DOHH2 (cell line): ENCODE data around the gene LHB.

Source experiments
- H3F3A ChIP-seq: fragments of 200-600 bp; sonication (generic), shearing (Covaris generic); 2 replicates; pipeline ENCODE4 v1.6.0; 2016; ENCODE audit warnings: antibody characterized with exemption, mild to moderate bottlenecking; ENCODE audit not compliant: control insufficient read depth, insufficient read depth
- H3K27ac ChIP-seq: fragments of 200-600 bp; sonication (generic); 2 replicates; pipeline ENCODE4 v1.5.1; 2014; ENCODE audit warnings: low read depth, mild to moderate bottlenecking, low read length, moderate library complexity
- H3K27me3 ChIP-seq: fragments of 200-600 bp; sonication (generic); 2 replicates; pipeline ENCODE4 v1.6.1; 2014; ENCODE audit warnings: mild to moderate bottlenecking, low read length, mixed read lengths; ENCODE audit not compliant: control insufficient read depth
- H3K36me3 ChIP-seq: fragments of 200-600 bp; sonication (generic); 2 replicates; pipeline ENCODE4 v1.6.1; 2014; ENCODE audit warnings: mild to moderate bottlenecking, low read length, moderate library complexity, mixed read lengths; ENCODE audit not compliant: control insufficient read depth
- H3K4me1 ChIP-seq: fragments of 200-600 bp; sonication (generic); 2 replicates; pipeline ENCODE4 v1.6.1; 2014; ENCODE audit warnings: mild to moderate bottlenecking, low read length, mixed read lengths; ENCODE audit not compliant: control insufficient read depth
- H3K4me2 ChIP-seq: fragments of 200-600 bp; sonication (generic); 2 replicates; pipeline ENCODE4 v1.6.0; 2014; ENCODE audit warnings: mild to moderate bottlenecking, low read length, moderate library complexity
- H3K4me3 ChIP-seq: fragments of 200-600 bp; sonication (generic); 2 replicates; pipeline ENCODE4 v1.5.1; 2014; ENCODE audit warnings: mild to moderate bottlenecking, low read length, mixed read lengths
- H3K79me2 ChIP-seq: fragments of 200-600 bp; sonication (generic); 2 replicates; pipeline ENCODE4 v1.6.1; 2014; ENCODE audit warnings: mild to moderate bottlenecking, low read length, mixed read lengths; ENCODE audit not compliant: control insufficient read depth
- H3K9me2 ChIP-seq: fragments of 200-600 bp; sonication (generic); replicated peaks from 2 replicates; pipeline ENCODE4 v1.6.1; 2014; ENCODE audit warnings: mild to moderate bottlenecking, low read length, mixed read lengths; ENCODE audit not compliant: control insufficient read depth
- H3K9me3 ChIP-seq: fragments of 200-600 bp; sonication (generic); 2 replicates; pipeline ENCODE4 v1.6.1; 2014; ENCODE audit warnings: antibody characterized with exemption, low read length, mixed read lengths; ENCODE audit not compliant: control insufficient read depth, insufficient read depth
- H4K20me1 ChIP-seq: fragments of 200-600 bp; sonication (generic); 2 replicates; pipeline ENCODE4 v1.6.0; 2014; ENCODE audit warnings: low read depth, mild to moderate bottlenecking, antibody characterized with exemption, low read length, moderate library complexity; ENCODE audit not compliant: control insufficient read depth, insufficient read depth
- CTCF ChIP-seq: fragments of 200-600 bp; sonication (generic); IDR thresholded peaks from one replicate; pipeline ENCODE4 v1.5.1; 2014; ENCODE audit warnings: antibody characterized with exemption, mild to moderate bottlenecking, low read depth, low read length; ENCODE audit not compliant: poor library complexity, severe bottlenecking
- EZH2phosphoT487 ChIP-seq: fragments of 200-600 bp; sonication (generic); IDR thresholded peaks from 2 replicates; pipeline ENCODE4 v1.6.1; 2017; ENCODE audit warnings: borderline replicate concordance, mild to moderate bottlenecking, antibody characterized with exemption, low read length, moderate library complexity, mixed read lengths

LHB gene

GRCh38 chr19:48999481-49000325, 17.2 kb downstream of the LHB start:
- Histone ChIP-seq H3K4me3 (no peak overlapping the region), H3K79me2 (peaks cover 60% of the 10 kb centered on the region), H3K36me3 (peaks cover 62% of the 10 kb centered on the region), H3K4me2 (no peak overlapping the region), H3K9me3 (no peaks in the 10 kb centered on the region), H3K4me1 (peaks cover 12% of the 10 kb centered on the region), H4K20me1 (peaks cover 4% of the 10 kb centered on the region; the same call in 1 of the 2 replicates), H3K9me2 (no peaks in the 10 kb centered on the region), H3K27ac (no peak overlapping the region), H3F3A (no peaks in the 10 kb centered on the region), H3K27me3 (no peaks in the 10 kb centered on the region)
- TF ChIP-seq EZH2phosphoT487 (no peak), CTCF (peak; percentile 92)

DNA sequence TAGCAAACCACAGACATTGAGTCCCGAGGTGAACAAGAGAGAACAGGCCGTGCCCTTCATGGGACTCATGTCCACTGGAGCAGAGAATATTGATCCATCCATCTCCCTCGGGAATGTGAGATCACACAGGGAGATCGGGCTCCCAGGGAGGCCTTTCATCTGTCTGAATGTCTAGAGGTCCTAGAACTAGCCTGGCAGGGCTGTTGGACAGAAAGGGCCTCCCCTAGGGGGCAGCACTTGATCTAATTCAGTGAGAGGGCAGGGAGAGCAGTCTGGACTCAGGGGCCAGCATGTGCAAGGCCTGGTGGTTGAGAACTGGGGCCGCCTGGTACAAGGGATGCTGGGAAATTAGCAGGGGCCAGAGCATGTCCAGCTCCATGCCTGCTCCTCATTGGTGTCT, 18.9 kb downstream of the LHB start:
- Histone ChIP-seq H4K20me1 (peaks cover 4% of the 10 kb centered on the region; the same call in 1 of the 2 replicates), H3K9me3 (no peaks in the 10 kb centered on the region), H3K27ac (no peak overlapping the region), H3K27me3 (no peaks in the 10 kb centered on the region), H3K4me3 (no peak overlapping the region), H3K4me1 (peaks cover 16% of the 10 kb centered on the region), H3K79me2 (peaks cover 71% of the 10 kb centered on the region), H3K9me2 (no peaks in the 10 kb centered on the region), H3F3A (no peaks in the 10 kb centered on the region), H3K36me3 (peaks cover 56% of the 10 kb centered on the region), H3K4me2 (no peak overlapping the region)
- TF ChIP-seq EZH2phosphoT487 (no peak), CTCF (peak; percentile 85)

DNA sequence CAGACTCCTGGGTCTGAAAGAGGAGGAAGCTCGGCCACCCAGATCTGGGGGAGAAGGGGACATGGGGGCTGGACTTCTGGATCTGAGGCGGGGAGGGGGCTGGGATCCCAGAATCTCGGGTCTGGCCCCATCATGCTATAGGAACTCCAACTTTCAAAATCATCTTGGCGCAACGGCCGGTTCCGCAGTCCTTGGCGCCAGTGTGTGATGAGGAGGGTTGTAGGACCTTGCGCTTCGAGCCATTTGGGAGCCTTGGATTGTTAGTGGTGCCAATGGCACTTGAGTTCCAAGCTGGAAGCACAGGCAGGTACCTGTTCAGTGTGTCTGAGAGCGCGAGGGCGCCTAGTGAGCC, 22.9 kb downstream of the LHB start:
- Histone ChIP-seq H3K9me3 (no peaks in the 10 kb centered on the region), H3K36me3 (peaks cover 28% of the 10 kb centered on the region), H3K4me2 (peak overlapping the region; percentile 86), H3K79me2 (peaks cover 72% of the 10 kb centered on the region), H3K4me3 (peak overlapping the region; percentile 81), H3K9me2 (no peaks in the 10 kb centered on the region), H4K20me1 (peaks cover 4% of the 10 kb centered on the region; the same call in 1 of the 2 replicates), H3F3A (no peaks in the 10 kb centered on the region), H3K27me3 (no peaks in the 10 kb centered on the region), H3K4me1 (peaks cover 20% of the 10 kb centered on the region), H3K27ac (peak overlapping the region; percentile 75)
- TF ChIP-seq CTCF (no peak), EZH2phosphoT487 (no peak)
